ENCODE measurements around the gene BTBD9.
"Not testable (repeated sequence)": the region's sequence is repeated elsewhere in the genome, so short reads cannot be mapped to it uniquely, and the experiment has no call there.

Gene BTBD9

DNA sequence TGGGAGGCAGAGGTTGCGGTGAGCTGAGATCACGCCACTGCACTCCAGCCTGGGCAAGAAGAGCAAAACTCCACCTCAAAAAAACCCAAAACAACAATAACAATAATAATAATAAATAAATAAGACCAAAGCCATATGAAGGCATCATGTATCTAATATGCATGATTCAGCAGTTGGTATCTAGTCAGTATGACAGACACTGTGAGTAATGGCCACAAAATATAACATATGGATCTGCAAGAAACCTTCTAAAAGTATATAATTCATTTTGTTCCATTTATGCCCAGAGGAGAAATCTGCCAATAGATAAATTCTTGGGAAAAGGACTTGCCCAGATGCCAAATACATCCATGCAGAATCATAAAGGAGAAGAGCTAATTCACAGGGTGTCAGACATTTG is 252.3 kb downstream of the BTBD9 start:
- DNase-seq (ENCODE audit: low spot score), result no peak

DNA sequence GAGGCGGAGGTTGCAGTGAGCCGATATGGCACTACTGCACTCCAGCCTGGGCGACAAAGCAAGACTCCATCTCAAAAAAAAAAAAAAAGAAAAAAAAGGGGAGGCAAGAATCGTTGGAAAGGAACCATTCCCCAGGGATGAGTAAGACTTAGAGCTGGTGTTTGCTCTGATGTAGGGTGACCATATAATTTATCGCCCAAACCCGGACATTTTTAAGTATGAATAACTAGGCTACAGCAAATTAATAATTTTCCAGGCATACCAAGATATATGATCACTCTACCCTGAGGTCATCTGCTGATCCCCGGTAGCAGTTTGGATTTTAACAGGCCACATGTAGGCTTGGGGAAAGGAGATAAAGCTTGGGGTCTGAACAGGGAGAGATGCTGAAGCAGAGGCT is 260.9 kb downstream of the BTBD9 start:
- no peak for DNase-seq (ENCODE audit: low spot score)

DNA sequence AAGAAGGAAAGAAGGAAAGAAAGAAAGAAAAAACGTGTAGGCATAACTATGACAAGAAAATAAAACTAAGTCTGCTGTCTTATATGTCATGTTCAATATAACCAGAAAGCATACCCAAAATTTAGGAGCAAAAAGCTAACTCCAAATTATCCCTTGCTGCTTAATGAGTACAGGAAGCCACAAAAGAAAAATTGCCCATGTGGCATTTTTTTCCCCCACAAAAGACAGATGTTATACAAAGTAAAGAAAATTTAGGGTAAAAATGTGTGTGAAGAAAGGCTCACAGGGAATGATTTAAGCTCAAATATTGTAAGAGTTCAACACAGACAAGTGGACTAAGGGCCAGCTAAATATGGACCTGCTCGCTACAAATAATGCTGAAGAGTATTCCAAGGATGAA is 263.8 kb downstream of the BTBD9 start:
- DNase-seq (ENCODE audit: low spot score), result no peak

- DNase-seq (ENCODE audit: low spot score), result no peak
Measured at GRCh38 chr6:38375341-38375740, 264.4 kb downstream of the BTBD9 start.

DNA sequence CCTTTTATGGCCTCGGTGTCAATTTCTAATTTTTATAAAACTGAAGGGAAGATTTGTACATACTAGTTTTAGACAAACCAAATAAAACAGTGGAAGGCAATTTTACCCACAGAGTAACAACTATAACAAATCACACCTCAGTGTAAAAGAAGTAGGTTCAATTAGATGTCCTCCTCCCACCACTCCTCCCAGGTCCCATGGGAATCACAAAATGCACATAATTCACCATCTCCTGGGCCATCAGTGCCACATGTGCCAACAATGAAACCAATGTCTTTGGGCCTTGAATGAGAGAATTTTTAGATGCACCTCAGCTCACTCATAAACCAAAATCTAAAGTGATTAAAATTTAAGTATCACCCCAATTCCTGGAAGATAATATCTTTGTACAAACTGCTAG is 267.8 kb downstream of the BTBD9 start:
- no peak for DNase-seq (ENCODE audit: low spot score)

- no peak for DNase-seq (ENCODE audit: low spot score)
Measured at GRCh38 chr6:38370653-38371601, 268.8 kb downstream of the BTBD9 start.

DNA sequence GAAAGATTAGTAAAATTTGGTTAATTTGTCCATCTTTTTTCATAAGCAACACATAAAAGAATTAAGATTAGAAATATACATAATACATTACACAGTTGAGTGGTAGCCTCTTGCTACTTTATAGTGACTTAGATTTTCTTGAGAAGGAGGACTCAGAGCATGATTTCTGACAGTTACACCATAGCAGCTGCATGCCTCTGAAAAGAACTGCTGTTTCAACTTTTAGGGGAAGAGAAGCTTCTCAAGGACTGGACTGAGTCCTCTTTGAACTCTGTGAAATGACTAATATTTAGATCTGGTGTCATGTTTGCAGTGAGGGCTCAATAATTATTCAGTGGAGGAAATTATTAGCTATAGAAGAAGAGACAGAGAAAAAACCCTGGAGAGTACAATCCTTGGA is 272.5 kb downstream of the BTBD9 start:
- no peak for DNase-seq (ENCODE audit: low spot score)

- DNase-seq (ENCODE audit: low spot score), result no peak
Measured at GRCh38 chr6:38366234-38366633, 273.5 kb downstream of the BTBD9 start.

- DNase-seq (ENCODE audit: low spot score), result no peak
Measured at GRCh38 chr6:38364775-38365174, 275.0 kb downstream of the BTBD9 start.

DNA sequence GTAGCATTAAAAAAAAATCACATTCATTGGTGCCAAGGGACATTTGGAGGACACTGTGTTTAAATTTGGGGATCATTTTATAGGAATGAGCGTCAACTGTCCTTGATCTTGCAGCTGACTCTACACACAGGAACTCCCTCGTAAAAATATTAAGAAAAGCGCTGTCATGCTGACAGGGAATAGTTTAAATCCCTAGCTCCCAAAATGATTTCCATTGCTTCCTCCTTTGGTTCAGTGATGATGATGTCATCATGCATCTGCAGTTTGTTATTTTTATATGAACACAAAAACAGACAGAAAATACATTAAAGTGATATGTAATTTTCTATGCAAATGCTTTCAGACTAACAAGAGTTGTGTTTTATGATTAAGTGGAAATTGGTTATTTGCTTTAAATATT is 275.6 kb downstream of the BTBD9 start:
- no peak for DNase-seq (ENCODE audit: low spot score)

GRCh38 chr6:38355519-38355918 is 284.2 kb downstream of the BTBD9 start:
- DNase-seq (ENCODE audit: low spot score), result no peak

GRCh38 chr6:38354905-38355304 is 284.8 kb downstream of the BTBD9 start:
- DNase-seq (ENCODE audit: low spot score), result no peak

DNA sequence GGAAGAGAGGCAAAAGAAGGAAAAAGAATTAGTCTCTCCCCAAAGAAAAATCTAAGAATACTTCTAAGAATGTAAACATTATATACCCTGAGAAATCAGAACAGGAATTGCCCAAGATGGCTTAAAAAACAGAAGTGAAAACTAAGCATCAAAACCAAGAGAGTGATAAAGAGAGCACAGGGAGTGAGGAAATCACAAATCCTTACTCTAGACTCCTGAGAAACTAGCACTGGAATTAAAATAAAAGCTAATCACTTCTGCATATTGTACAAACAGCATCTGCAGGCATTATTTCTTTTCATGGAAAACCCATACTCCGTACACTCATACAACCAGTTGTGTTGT is 285.7 kb downstream of the BTBD9 start:
- no peak for DNase-seq (ENCODE audit: low spot score)

GRCh38 chr6:38353310-38354036 is 286.3 kb downstream of the BTBD9 start:
- DNase-seq (ENCODE audit: low spot score), result no peak

GRCh38 chr6:38352636-38353035 is 287.1 kb downstream of the BTBD9 start:
- no peak for DNase-seq (ENCODE audit: low spot score)

DNA sequence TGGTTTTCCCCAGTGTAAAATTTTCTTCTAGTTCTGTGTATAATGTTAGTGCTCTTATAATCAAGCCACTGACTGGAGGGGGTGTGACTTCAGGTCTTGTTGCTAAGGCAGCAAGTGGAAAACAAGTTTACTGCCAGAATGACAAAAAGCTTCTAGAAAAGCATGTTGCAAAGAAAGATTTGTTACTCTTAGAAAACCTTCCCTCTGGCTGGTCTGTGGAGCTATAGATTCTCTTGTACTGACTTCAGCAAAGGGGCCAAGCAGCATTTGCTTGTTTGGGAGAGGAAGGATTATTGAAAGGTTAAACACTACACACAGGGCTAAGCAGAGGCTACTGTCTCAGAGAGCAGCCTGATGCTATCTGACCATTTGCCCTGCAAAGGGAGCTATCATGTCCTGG is 288.8 kb downstream of the BTBD9 start:
- peak; percentile 8 for DNase-seq (ENCODE audit: low spot score)

DNA sequence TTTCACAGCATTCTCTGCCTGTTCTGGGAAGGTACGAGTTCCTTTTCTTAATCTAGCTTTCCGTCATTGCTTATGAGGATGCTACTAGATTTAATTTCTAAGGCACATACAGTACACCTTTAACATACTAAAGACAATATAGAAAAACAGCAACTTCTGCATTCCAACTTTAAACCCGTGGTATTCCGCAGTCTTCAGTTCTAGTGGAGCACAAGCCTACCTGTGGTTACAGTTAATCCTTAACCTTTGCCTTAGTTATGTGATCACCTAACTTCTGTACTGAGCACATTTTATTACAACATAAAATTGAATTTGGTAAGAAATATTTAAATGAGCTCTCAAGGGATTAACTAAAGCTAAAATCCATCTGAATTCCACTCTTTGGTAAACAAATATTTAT is 289.5 kb downstream of the BTBD9 start:
- no peak for DNase-seq (ENCODE audit: low spot score)

- DNase-seq (ENCODE audit: low spot score), result no peak
Measured at GRCh38 chr6:38349795-38350194, 289.9 kb downstream of the BTBD9 start.

DNA sequence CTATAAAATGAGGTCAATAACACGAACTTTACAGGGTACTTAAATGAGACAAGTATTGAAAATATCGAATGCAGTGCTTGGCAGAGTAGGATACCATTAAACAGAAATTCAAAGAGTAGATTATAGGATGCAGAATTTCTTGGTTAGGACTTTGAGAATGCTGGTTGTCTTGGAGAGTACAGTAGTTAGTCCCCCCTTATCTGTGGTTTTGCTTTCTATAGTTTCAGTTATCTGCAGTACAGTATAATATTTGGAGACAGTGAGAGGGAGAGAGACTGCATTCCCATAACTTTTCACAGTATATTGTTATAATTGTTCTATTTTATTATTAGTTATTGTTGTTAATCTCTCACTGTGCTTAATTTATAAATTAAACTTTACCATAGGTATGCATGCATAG is 290.5 kb downstream of the BTBD9 start:
- DNase-seq (ENCODE audit: low spot score), result no peak

DNA sequence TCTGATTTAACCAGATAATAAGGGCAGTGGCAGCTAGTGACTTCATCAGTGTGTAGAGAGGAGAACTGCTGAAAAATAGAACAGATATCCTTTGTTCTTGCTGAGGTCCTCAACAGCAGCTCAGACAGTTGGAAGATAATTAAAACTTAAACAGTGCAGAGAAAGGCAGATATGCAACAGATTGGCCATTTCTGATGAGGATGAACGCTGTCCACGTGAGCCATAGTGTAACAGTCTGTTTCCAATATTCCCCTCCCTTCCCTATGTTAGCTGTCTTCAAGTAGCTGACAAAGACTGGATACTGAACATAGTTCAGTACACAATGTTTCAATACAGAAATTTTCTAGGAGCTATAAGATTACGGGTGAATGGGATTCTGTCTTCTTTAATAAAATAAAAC is 291.4 kb downstream of the BTBD9 start:
- no peak for DNase-seq (ENCODE audit: low spot score)

DNA sequence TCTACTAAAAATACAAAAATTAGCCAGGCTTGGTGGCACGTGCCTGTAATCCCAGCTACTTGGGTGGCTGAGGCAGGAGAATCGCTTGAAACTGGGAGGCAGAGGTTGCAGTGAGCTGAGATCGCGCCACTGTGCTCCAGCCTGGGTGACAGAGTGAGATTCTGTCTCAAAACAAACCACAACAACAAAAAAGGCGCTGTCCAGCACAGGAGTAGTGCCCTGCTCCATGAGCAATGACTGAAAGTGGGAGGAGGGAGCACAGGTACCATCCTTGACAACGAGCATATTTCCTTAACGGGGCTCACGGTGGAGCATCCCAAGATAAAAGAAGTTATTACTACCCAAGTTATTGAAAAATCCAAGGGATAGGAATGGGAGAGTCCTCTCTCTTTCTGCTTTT is 291.9 kb downstream of the BTBD9 start:
- DNase-seq (ENCODE audit: low spot score), result not testable (repeated sequence)

- no peak for DNase-seq (ENCODE audit: low spot score)
Measured at GRCh38 chr6:38346291-38347079, 293.2 kb downstream of the BTBD9 start.

GRCh38 chr6:38345586-38345985 is 294.1 kb downstream of the BTBD9 start:
- DNase-seq (ENCODE audit: low spot score), result no peak

All from putamen (tissue), 1 donor.